ENCODE results near the gene GCSH. TPM values are rescaled to one million over a fixed set of nuclear protein-coding genes. Genes with fewer than 3 reads are reported as not detected.

Gene GCSH
- total RNA-seq, 1 experiment from 2014 or later: 117 TPM

DNA sequence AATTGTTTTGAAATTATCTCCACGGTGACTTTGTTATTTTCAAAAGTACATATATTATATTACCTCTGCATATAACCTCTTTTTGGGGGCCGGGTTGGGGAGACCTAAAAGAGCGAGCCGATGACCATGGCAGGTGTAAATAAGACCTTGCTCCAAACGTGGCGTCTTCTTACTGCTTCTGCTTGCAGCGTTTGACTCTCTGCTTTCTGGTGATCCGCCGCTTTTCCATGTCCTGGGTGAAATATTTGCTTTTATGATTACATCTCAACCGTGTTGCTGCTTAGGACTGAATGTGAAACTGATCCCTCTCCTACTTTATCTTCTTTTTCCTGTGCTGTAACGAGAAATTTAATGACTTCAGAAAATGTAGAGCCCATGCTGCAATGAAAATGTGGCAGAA is 42.4 kb downstream of the GCSH start (continued):
- no peak for TF ChIP-seq YY1 (IDR thresholded peaks at IDR 0.05; ENCODE audit: extremely low read depth, insufficient replicate concordance, low read depth, low read length)
- no peak for TF ChIP-seq SP1 (IDR thresholded peaks at IDR 0.05; ENCODE audit: low read depth)
- TF ChIP-seq ZNF274 (IDR thresholded peaks at IDR 0.05; ENCODE audit: low read depth, low read length): no peak
- TF ChIP-seq, protein P1, sequence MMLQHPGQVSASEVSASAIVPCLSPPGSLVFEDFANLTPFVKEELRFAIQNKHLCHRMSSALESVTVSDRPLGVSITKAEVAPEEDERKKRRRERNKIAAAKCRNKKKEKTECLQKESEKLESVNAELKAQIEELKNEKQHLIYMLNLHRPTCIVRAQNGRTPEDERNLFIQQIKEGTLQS (IDR thresholded peaks at IDR 0.05): no peak
- TF ChIP-seq, protein P2, sequence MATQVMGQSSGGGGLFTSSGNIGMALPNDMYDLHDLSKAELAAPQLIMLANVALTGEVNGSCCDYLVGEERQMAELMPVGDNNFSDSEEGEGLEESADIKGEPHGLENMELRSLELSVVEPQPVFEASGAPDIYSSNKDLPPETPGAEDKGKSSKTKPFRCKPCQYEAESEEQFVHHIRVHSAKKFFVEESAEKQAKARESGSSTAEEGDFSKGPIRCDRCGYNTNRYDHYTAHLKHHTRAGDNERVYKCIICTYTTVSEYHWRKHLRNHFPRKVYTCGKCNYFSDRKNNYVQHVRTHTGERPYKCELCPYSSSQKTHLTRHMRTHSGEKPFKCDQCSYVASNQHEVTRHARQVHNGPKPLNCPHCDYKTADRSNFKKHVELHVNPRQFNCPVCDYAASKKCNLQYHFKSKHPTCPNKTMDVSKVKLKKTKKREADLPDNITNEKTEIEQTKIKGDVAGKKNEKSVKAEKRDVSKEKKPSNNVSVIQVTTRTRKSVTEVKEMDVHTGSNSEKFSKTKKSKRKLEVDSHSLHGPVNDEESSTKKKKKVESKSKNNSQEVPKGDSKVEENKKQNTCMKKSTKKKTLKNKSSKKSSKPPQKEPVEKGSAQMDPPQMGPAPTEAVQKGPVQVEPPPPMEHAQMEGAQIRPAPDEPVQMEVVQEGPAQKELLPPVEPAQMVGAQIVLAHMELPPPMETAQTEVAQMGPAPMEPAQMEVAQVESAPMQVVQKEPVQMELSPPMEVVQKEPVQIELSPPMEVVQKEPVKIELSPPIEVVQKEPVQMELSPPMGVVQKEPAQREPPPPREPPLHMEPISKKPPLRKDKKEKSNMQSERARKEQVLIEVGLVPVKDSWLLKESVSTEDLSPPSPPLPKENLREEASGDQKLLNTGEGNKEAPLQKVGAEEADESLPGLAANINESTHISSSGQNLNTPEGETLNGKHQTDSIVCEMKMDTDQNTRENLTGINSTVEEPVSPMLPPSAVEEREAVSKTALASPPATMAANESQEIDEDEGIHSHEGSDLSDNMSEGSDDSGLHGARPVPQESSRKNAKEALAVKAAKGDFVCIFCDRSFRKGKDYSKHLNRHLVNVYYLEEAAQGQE (IDR thresholded peaks at IDR 0.05; ENCODE audit: low read depth): no peak
- TF ChIP-seq JUND (IDR thresholded peaks at IDR 0.05): no peak

DNA sequence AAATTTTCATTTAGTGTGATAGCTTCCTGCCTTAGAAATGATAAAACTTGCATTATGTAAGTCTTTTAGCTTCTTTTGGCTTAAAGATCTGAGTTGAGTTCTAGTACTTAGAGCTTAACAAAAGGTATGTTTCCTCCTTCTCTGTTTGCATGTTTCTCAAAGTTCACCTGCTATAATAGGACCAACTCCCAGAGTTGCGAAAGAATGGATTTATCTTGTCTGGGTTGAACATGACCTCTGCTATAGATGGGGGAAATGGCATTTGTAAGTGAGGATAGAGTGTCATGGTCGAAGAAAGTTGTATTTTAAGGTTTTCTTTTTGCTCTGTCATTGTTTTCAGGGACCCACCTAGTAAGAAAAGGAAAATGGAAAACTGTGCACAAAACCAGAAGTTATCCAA is 53.4 kb downstream of the GCSH start:
- no peak overlapping the region for H3K4me2 ChIP-seq (ENCODE audit: low read length)
- no peaks in the 10 kb centered on the region for H3K9me2 ChIP-seq (ENCODE audit: insufficient read depth)
- ATAC-seq (no peak), DNase-seq (ENCODE audit: low read depth, low spot score) (no peak)
- ChIA-PET POLR2A (no interaction called here), RAD21 (ENCODE audit: low non-redundant PET in 1 of 2, low total read pairs in 2 of 2, uncharacterized antibody in 2 of 2, unreplicated experiment in 2 of 2) (no interaction called here), CTCF (no interaction called here)
- no peak overlapping the region for H2AFZ ChIP-seq (ENCODE audit: low read depth, low read length, poor library complexity, severe bottlenecking)
- H3K4me3 ChIP-seq (replicated peaks in 1 of 2; ENCODE audit: low read depth in 1 of 2, low read length in 2 of 2): no peak overlapping the region
- peaks cover 30% of the 10 kb centered on the region for H3K79me2 ChIP-seq (ENCODE audit: insufficient read depth, low read length)
- no peak overlapping the region for H3K9ac ChIP-seq (ENCODE audit: low read length)
- no peaks in the 10 kb centered on the region for H3K9me3 ChIP-seq (ENCODE audit: control insufficient read depth in 1 of 2, insufficient read depth in 1 of 2, low read depth in 1 of 2, low read length in 2 of 2)
- intact Hi-C loops (cut with micrococcal nuclease): no loop called here
- no TSS peak for BruUV-seq (replicated peaks)
- H3K4me1 ChIP-seq (ENCODE audit: control insufficient read depth in 1 of 2, insufficient read depth in 2 of 2, low read length in 2 of 2): no peaks in the 10 kb centered on the region
- H3K27me3 ChIP-seq (ENCODE audit: insufficient read depth, low read length): no peaks in the 10 kb centered on the region
- peaks cover 40% of the 10 kb centered on the region in 2 experiments; a peak in 3 of 4 replicates for H3K36me3 ChIP-seq (ENCODE audit: control insufficient read depth in 1 of 2, insufficient read depth in 2 of 2, low read length in 2 of 2)
- no peaks in the 10 kb centered on the region for H4K20me1 ChIP-seq (ENCODE audit: insufficient read depth)
- no peak overlapping the region for H3K27ac ChIP-seq (ENCODE audit: low read depth, low read length)
- no peak for TF ChIP-seq YY1 (IDR thresholded peaks at IDR 0.05; ENCODE audit: extremely low read depth, insufficient replicate concordance, low read depth, low read length)
- no peak for TF ChIP-seq EZH2 (IDR thresholded peaks at IDR 0.05)
- no peak for TF ChIP-seq POLR2A (IDR thresholded peaks at IDR 0.05; ENCODE audit: borderline replicate concordance, extremely low read depth, insufficient read depth, insufficient read length)
- no peak for TF ChIP-seq EGR1 (IDR thresholded peaks at IDR 0.05; ENCODE audit: low read depth)
- TF ChIP-seq SRF (IDR thresholded peaks at IDR 0.05; ENCODE audit: low read depth): no peak
- no peak for TF ChIP-seq JUND (IDR thresholded peaks at IDR 0.05)
- no peak for TF ChIP-seq POLR2AphosphoS5 (IDR thresholded peaks at IDR 0.05; ENCODE audit: low read depth, low read length)
- TF ChIP-seq SP1 (IDR thresholded peaks at IDR 0.05; ENCODE audit: low read depth): no peak
- TF ChIP-seq, protein P3, sequence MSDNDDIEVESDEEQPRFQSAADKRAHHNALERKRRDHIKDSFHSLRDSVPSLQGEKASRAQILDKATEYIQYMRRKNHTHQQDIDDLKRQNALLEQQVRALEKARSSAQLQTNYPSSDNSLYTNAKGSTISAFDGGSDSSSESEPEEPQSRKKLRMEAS (IDR thresholded peaks at IDR 0.05): no peak
- TF ChIP-seq ZFX (IDR thresholded peaks at IDR 0.05): no peak
- TF ChIP-seq CEBPB (IDR thresholded peaks at IDR 0.05; ENCODE audit: low read depth): no peak
- TF ChIP-seq, protein P4, sequence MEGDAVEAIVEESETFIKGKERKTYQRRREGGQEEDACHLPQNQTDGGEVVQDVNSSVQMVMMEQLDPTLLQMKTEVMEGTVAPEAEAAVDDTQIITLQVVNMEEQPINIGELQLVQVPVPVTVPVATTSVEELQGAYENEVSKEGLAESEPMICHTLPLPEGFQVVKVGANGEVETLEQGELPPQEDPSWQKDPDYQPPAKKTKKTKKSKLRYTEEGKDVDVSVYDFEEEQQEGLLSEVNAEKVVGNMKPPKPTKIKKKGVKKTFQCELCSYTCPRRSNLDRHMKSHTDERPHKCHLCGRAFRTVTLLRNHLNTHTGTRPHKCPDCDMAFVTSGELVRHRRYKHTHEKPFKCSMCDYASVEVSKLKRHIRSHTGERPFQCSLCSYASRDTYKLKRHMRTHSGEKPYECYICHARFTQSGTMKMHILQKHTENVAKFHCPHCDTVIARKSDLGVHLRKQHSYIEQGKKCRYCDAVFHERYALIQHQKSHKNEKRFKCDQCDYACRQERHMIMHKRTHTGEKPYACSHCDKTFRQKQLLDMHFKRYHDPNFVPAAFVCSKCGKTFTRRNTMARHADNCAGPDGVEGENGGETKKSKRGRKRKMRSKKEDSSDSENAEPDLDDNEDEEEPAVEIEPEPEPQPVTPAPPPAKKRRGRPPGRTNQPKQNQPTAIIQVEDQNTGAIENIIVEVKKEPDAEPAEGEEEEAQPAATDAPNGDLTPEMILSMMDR (IDR thresholded peaks at IDR 0.05 in 2 of 3, conservative IDR thresholded peaks at IDR 0.05 in 1 of 3; ENCODE audit: borderline replicate concordance in 1 of 3, insufficient read depth in 1 of 3, low read depth in 2 of 3, low read length in 2 of 3): no peak
- TF ChIP-seq, protein P5, sequence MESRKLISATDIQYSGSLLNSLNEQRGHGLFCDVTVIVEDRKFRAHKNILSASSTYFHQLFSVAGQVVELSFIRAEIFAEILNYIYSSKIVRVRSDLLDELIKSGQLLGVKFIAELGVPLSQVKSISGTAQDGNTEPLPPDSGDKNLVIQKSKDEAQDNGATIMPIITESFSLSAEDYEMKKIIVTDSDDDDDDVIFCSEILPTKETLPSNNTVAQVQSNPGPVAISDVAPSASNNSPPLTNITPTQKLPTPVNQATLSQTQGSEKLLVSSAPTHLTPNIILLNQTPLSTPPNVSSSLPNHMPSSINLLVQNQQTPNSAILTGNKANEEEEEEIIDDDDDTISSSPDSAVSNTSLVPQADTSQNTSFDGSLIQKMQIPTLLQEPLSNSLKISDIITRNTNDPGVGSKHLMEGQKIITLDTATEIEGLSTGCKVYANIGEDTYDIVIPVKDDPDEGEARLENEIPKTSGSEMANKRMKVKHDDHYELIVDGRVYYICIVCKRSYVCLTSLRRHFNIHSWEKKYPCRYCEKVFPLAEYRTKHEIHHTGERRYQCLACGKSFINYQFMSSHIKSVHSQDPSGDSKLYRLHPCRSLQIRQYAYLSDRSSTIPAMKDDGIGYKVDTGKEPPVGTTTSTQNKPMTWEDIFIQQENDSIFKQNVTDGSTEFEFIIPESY (IDR thresholded peaks at IDR 0.05; ENCODE audit: extremely low read depth, insufficient replicate concordance, low read length): no peak
- TF ChIP-seq SIN3A (IDR thresholded peaks at IDR 0.05; ENCODE audit: low read depth): no peak
- TF ChIP-seq, protein P1 (IDR thresholded peaks at IDR 0.05): no peak
- no peak for TF ChIP-seq ELF1 (IDR thresholded peaks at IDR 0.05; ENCODE audit: borderline replicate concordance, low read depth)

Data from HCT116 (cell line).